Measurements from ENCODE around the gene GARIN5B. TPM values are rescaled to one million over a fixed set of nuclear protein-coding genes. Genes with fewer than 3 reads are reported as not detected.
"Not testable (repeated sequence)": the region's sequence is repeated elsewhere in the genome, so short reads cannot be mapped to it uniquely, and the experiment has no call there.

The GARIN5B gene
- total RNA-seq, 2 experiments from 2014 or later, result not detected

GRCh38 chr19:55345101-55345817 is 17.8 kb downstream of the GARIN5B start:
- ATAC-seq (no peak), DNase-seq (no peak)
- peaks cover 10% of the 10 kb centered on the region for H3K4me1 Mint-ChIP-seq
- ChIA-PET POLR2A (no interaction called here), CTCF (no interaction called here)
- peaks cover 20% of the 10 kb centered on the region for H3K36me3 Mint-ChIP-seq (ENCODE audit: low read depth)
- H3K27ac Mint-ChIP-seq, result no peak overlapping the region
- no peak overlapping the region for H3K4me3 Mint-ChIP-seq
- H3K9me3 Mint-ChIP-seq (ENCODE audit: low read depth), result no peaks in the 10 kb centered on the region
- intact Hi-C loops (cut with DNase I, micrococcal nuclease), result no loop called here
- H3K27me3 Mint-ChIP-seq, result no peaks in the 10 kb centered on the region

- ATAC-seq (no peak), DNase-seq (no peak)
- intact Hi-C loops (cut with DNase I, micrococcal nuclease), result no loop called here
- Mint-ChIP-seq H3K4me3 (no peak overlapping the region), H3K27me3 (no peaks in the 10 kb centered on the region), H3K9me3 (ENCODE audit: low read depth) (no peaks in the 10 kb centered on the region), H3K27ac (no peak overlapping the region), H3K36me3 (ENCODE audit: low read depth) (peaks cover 20% of the 10 kb centered on the region), H3K4me1 (peaks cover 10% of the 10 kb centered on the region)
- CTCF ChIA-PET, result interaction anchor here (0.6 kb wide), 1 partner anchor 9 kb away, joined by 6 read pairs; no protein-coding TSS in a partner anchor
- POLR2A ChIA-PET, result no interaction called here
Observed at GRCh38 chr19:55344444-55344843, 18.6 kb downstream of the GARIN5B start.

- no peak for DNase-seq
- H3K9me3 Mint-ChIP-seq (ENCODE audit: low read depth), result no peaks in the 10 kb centered on the region
- H3K27me3 Mint-ChIP-seq, result no peaks in the 10 kb centered on the region
- H3K27ac Mint-ChIP-seq, result peak overlapping the region; percentile 60
- POLR2A ChIA-PET, result no interaction called here
- intact Hi-C loops (cut with DNase I, micrococcal nuclease), result no loop called here
- H3K4me3 Mint-ChIP-seq, result peak overlapping the region; percentile 86
- peaks cover 20% of the 10 kb centered on the region for H3K36me3 Mint-ChIP-seq (ENCODE audit: low read depth)
- CTCF ChIA-PET, result interaction anchor here (0.5 kb wide), 1 partner anchor 50 kb away, joined by 3 read pairs; no protein-coding TSS in a partner anchor
- ATAC-seq, result no peak
- peaks cover 18% of the 10 kb centered on the region for H3K4me1 Mint-ChIP-seq
Observed at GRCh38 chr19:55341595-55342531, 21.2 kb downstream of the GARIN5B start.

- CTCF ChIA-PET, result interaction anchor here (0.6 to 1.0 kb wide), 2 partner anchors 28 to 1204 kb away, joined by 3 read pairs; no protein-coding TSS in a partner anchor
- H3K4me1 Mint-ChIP-seq, result peaks cover 18% of the 10 kb centered on the region
- DNase-seq (peak; percentile 90), ATAC-seq (no peak)
- H3K9me3 Mint-ChIP-seq (ENCODE audit: low read depth), result no peaks in the 10 kb centered on the region
- H3K36me3 Mint-ChIP-seq (ENCODE audit: low read depth), result peaks cover 20% of the 10 kb centered on the region
- POLR2A ChIA-PET, result no interaction called here
- peak overlapping the region; percentile 86 for H3K4me3 Mint-ChIP-seq
- peaks cover 2% of the 10 kb centered on the region for H3K27me3 Mint-ChIP-seq
- intact Hi-C loops (cut with DNase I, micrococcal nuclease), result no loop called here
- peak overlapping the region; percentile 60 for H3K27ac Mint-ChIP-seq
Observed at GRCh38 chr19:55341171-55341588, 21.9 kb downstream of the GARIN5B start.

GRCh38 chr19:55340784-55341147 is 22.3 kb downstream of the GARIN5B start:
- ChIA-PET POLR2A (no interaction called here), CTCF (interaction anchor here (0.6 to 1.0 kb wide), 2 partner anchors 29 to 1204 kb away, joined by 3 read pairs; no protein-coding TSS in a partner anchor)
- no peak for ATAC-seq
- H3K4me1 Mint-ChIP-seq, result peaks cover 18% of the 10 kb centered on the region
- intact Hi-C loops (cut with DNase I, micrococcal nuclease), result no loop called here
- peak overlapping the region; percentile 55 for H3K27ac Mint-ChIP-seq
- peaks cover 20% of the 10 kb centered on the region for H3K36me3 Mint-ChIP-seq (ENCODE audit: low read depth)
- peak; percentile 64 for DNase-seq
- H3K4me3 Mint-ChIP-seq, result peak overlapping the region; percentile 86
- no peaks in the 10 kb centered on the region for H3K9me3 Mint-ChIP-seq (ENCODE audit: low read depth)
- peaks cover 2% of the 10 kb centered on the region for H3K27me3 Mint-ChIP-seq

GRCh38 chr19:55339889-55340783 is 22.9 kb downstream of the GARIN5B start:
- Mint-ChIP-seq H3K27ac (peak overlapping the region; percentile 97), H3K4me1 (peaks cover 18% of the 10 kb centered on the region), H3K4me3 (peak overlapping the region; percentile 86), H3K9me3 (ENCODE audit: low read depth) (no peaks in the 10 kb centered on the region), H3K36me3 (ENCODE audit: low read depth) (peaks cover 20% of the 10 kb centered on the region), H3K27me3 (peaks cover 2% of the 10 kb centered on the region)
- intact Hi-C loops (cut with DNase I, micrococcal nuclease), result loop anchor here (1.0 to 5.0 kb wide), 24 partner anchors 14 to 1150 kb away; partner anchors contain the start of genes HSPBP1 (in 2 of the 2), ISOC2 (in 2 of the 2), PPP6R1 (in 2 of the 2) and RPL28 (in 2 of the 2)
- ATAC-seq (no peak), DNase-seq (peak; percentile 46)
- ChIA-PET CTCF (interaction anchor here (0.6 to 1.8 kb wide), 9 partner anchors 29 to 1203 kb away, joined by 3 to 10 read pairs (median 3); partner anchors contain the start of genes PPP1R12C, TMEM238 and ZNF865), POLR2A (interaction anchor here (0.5 to 1.5 kb wide), 12 partner anchors 10 to 302 kb away, joined by 3 to 17 read pairs (median 4); partner anchors contain the start of genes NAT14, PPP6R1, TMEM238 and UBE2S)

- Mint-ChIP-seq H3K4me3 (peak within 1 kb of the TSS; percentile 86), H3K27me3 (peaks cover 2% of the 10 kb centered on the region), H3K9me3 (ENCODE audit: low read depth) (no peaks in the 10 kb centered on the region), H3K36me3 (ENCODE audit: low read depth) (peaks cover 18% of the 10 kb centered on the region), H3K27ac (peak within 1 kb of the TSS; percentile 97), H3K4me1 (peaks cover 18% of the 10 kb centered on the region)
- ChIA-PET CTCF (interaction anchor here (0.7 to 1.8 kb wide), 8 partner anchors 36 to 267 kb away, joined by 3 to 10 read pairs (median 4); partner anchors contain the start of genes PPP1R12C, TMEM238 and ZNF865), POLR2A (interaction anchor here (0.5 to 1.5 kb wide), 18 partner anchors 10 to 303 kb away, joined by 3 to 17 read pairs (median 4); partner anchors contain the start of genes NAT14, PPP6R1, TMEM238 and UBE2S)
- intact Hi-C loops (cut with DNase I, micrococcal nuclease), result loop anchor here (1.0 to 5.0 kb wide), 24 partner anchors 15 to 1149 kb away; partner anchors contain the start of genes HSPBP1 (in 2 of the 2), ISOC2 (in 2 of the 2), PPP6R1 (in 2 of the 2) and RPL28 (in 2 of the 2)
- ATAC-seq (peak; percentile 86), DNase-seq (peak; percentile 100)
Observed at GRCh38 chr19:55339105-55339888, 23.8 kb downstream of the GARIN5B start, which contains the start of gene KMT5C. Gene KMT5C (plus strand): TSS chr19:55339876. CDS start chr19:55341937, 2,061 bp downstream.

GRCh38 chr19:55336101-55336500 is 27.0 kb downstream of the GARIN5B start:
- no peak for ATAC-seq
- CTCF ChIA-PET, result no interaction called here
- peaks cover 2% of the 10 kb centered on the region for H3K27me3 Mint-ChIP-seq
- no peaks in the 10 kb centered on the region for H3K9me3 Mint-ChIP-seq (ENCODE audit: low read depth)
- H3K4me1 Mint-ChIP-seq, result peaks cover 14% of the 10 kb centered on the region
- H3K27ac Mint-ChIP-seq, result no peak overlapping the region
- no peaks in the 10 kb centered on the region for H3K36me3 Mint-ChIP-seq (ENCODE audit: low read depth)
- no peak for DNase-seq
- no peak overlapping the region for H3K4me3 Mint-ChIP-seq
- POLR2A ChIA-PET, result no interaction called here
- intact Hi-C loops (cut with DNase I, micrococcal nuclease), result loop anchor here (5.0 kb wide), 3 partner anchors 34 to 306 kb away; partner anchors contain the start of genes C19orf85 (in 1 of the 2), ISOC2 (in 1 of the 2), ZNF580 (in 1 of the 2) and ZNF581 (in 1 of the 2)

- Mint-ChIP-seq H3K36me3 (ENCODE audit: low read depth) (no peaks in the 10 kb centered on the region), H3K4me1 (peaks cover 6% of the 10 kb centered on the region), H3K27ac (no peak overlapping the region), H3K27me3 (peaks cover 2% of the 10 kb centered on the region), H3K9me3 (ENCODE audit: low read depth) (no peaks in the 10 kb centered on the region), H3K4me3 (no peak overlapping the region)
- ATAC-seq (no peak), DNase-seq (no peak)
- ChIA-PET POLR2A (no interaction called here), CTCF (interaction anchor here (0.6 kb wide), 1 partner anchor 1143 kb away, joined by 3 read pairs; the partner anchor contains the start of gene TSEN34)
- intact Hi-C loops (cut with DNase I, micrococcal nuclease), result no loop called here
Observed at GRCh38 chr19:55333870-55334269, 29.2 kb downstream of the GARIN5B start.

- CTCF ChIA-PET; H3K36me3 Mint-ChIP-seq (ENCODE audit: low read depth); ATAC-seq; H3K4me1 Mint-ChIP-seq; intact Hi-C loops (cut with DNase I, micrococcal nuclease); H3K4me3 Mint-ChIP-seq; POLR2A ChIA-PET; DNase-seq; H3K9me3 Mint-ChIP-seq (ENCODE audit: low read depth); H3K27ac Mint-ChIP-seq; H3K27me3 Mint-ChIP-seq: not testable (repeated sequence)
Observed at GRCh38 chr19:55329791-55330190, 33.3 kb downstream of the GARIN5B start.

Data from activated CD4-positive, alpha-beta T cell treated with anti-CD3 and anti-CD28 coated beads for 36 hours (primary cell).